Adipocyte (in vitro differentiated cells): ENCODE data around the gene ZNF285.
A peak's percentile ranks its signal among the peaks of the same experiment; 100 is the strongest.
"Not testable (repeated sequence)": the region's sequence is repeated elsewhere in the genome, so short reads cannot be mapped to it uniquely, and the experiment has no call there.

ENCODE experiments used
- DNase-seq: peaks from one replicate; pipeline ENCODE4 v3.0.0-alpha.2; 2015; ENCODE audit warnings: low read depth
- H3K27me3 ChIP-seq: replicated peaks from 2 replicates; pipeline ENCODE4 v1.7.0; 2013; ENCODE audit warnings: mild to moderate bottlenecking, low read length, moderate library complexity; ENCODE audit not compliant: control insufficient read depth, insufficient read depth
- H3K36me3 ChIP-seq: 2 replicates; pipeline ENCODE4 v1.7.0; 2013; ENCODE audit warnings: low read length, mild to moderate bottlenecking, moderate library complexity; ENCODE audit not compliant: control insufficient read depth, insufficient read depth, severe bottlenecking
- H3K4me1 ChIP-seq: 2 replicates; pipeline ENCODE4 v1.7.0; 2013; ENCODE audit warnings: mild to moderate bottlenecking, low read length, moderate library complexity; ENCODE audit not compliant: control insufficient read depth, insufficient read depth
- H3K4me3 ChIP-seq: 2 replicates; pipeline ENCODE4 v1.7.0; 2013; ENCODE audit warnings: mild to moderate bottlenecking, low read length, moderate library complexity
- H3K9ac ChIP-seq: 2 replicates; pipeline ENCODE4 v1.7.0; 2013; ENCODE audit warnings: mild to moderate bottlenecking, low read length, moderate library complexity
- H3K9me3 ChIP-seq: 2 replicates; pipeline ENCODE4 v1.7.0; 2013; ENCODE audit warnings: mild to moderate bottlenecking, low read length, moderate library complexity; ENCODE audit not compliant: control insufficient read depth

ZNF285 gene

DNA sequence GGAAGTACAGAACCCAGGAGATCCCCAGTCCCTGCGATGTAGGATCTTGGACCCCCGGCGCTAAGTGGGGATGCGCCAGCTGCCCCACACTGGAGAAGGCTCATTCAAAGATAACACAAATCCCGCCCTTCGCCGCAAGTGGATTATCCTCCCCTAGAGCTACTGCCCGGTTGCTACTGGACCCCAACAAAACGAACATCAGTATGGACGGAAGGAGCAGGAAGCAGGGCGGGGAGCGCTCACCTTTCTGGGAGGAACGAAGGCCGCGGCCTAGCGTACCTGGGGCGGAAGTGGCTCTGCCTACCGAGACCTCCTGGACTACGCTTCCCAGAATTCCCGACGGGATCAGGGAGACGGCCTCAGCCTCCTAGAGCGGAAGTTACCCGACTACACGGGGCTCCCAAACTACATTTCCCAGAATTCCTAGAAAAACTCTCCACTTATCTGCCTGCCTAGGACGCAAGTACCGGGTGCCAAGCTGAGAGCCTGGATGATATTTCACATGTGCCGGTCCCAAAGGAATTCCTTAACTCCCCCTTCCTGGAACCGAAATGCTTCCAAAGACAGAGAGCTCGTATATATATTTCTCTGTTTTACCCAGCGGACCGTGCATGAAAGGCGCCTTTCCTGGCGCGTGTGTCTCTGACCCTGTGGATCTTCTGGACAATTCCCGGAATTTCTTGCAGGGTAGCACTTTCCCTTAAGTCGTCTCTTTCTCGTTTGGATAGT, 44.9 kb downstream of the ZNF285 start, which contains the start of gene ZNF112:
ZNF112 (minus strand) TSS at position 298 of the 729 bp plus-strand sequence. CDS start 16,141 bp downstream, outside the sequence.
- Histone ChIP-seq H3K9me3 (peaks cover 6% of the 10 kb centered on the region), H3K4me1 (peaks cover 5% of the 10 kb centered on the region), H3K36me3 (no peaks in the 10 kb centered on the region), H3K27me3 (no peaks in the 10 kb centered on the region), H3K9ac (peak within 1 kb of the TSS; percentile 89), H3K4me3 (peak within 1 kb of the TSS; percentile 86)
- DNase-seq, result peak; percentile 95

DNA sequence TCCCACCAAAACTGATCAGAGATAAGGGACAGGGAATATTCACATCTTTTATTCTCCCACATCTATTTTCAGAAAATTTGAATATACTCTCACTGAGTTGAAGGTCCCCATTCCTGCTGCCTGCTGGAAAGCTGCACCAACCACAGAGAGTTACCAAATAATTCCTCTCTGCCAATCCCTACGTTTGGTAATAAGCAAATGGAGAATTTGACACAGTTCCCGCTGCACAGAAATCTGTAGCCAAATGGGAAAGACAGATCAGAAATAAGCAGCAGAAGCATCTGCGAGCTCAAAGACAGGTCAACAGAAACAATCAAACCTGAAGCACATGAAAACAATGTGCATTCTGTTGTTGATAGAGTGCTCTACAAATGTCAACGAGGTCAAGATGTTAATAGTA, 54.9 kb downstream of the ZNF285 start:
- Histone ChIP-seq H3K4me3 (no peak overlapping the region), H3K27me3 (no peaks in the 10 kb centered on the region), H3K9ac (no peak overlapping the region), H3K9me3 (peaks cover 17% of the 10 kb centered on the region), H3K36me3 (peaks cover 20% of the 10 kb centered on the region), H3K4me1 (no peaks in the 10 kb centered on the region)
- DNase-seq, result no peak

DNA sequence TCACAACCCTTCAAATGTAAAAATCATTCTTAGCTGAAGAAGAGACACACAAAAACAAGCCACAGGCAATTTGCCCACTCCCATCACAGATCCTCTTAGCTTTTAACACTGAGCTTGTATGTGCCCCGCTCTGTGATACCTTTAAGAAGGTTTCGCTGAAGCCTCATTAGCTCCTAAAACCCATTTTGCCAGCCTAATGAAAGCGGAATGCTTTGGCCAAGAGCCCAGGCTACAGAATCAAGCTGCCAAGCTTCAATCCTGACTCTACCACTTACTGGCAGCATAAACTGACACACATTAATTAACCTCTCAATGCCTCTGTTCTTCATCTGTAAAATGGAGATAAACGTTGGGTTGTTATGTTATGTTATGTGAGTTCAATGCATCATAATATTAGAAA, 55.4 kb downstream of the ZNF285 start:
- no peak for DNase-seq
- H3K4me1 ChIP-seq, result no peaks in the 10 kb centered on the region
- no peak overlapping the region for H3K9ac ChIP-seq
- peaks cover 15% of the 10 kb centered on the region for H3K9me3 ChIP-seq
- no peaks in the 10 kb centered on the region for H3K27me3 ChIP-seq
- no peak overlapping the region for H3K4me3 ChIP-seq
- H3K36me3 ChIP-seq, result peaks cover 20% of the 10 kb centered on the region

DNA sequence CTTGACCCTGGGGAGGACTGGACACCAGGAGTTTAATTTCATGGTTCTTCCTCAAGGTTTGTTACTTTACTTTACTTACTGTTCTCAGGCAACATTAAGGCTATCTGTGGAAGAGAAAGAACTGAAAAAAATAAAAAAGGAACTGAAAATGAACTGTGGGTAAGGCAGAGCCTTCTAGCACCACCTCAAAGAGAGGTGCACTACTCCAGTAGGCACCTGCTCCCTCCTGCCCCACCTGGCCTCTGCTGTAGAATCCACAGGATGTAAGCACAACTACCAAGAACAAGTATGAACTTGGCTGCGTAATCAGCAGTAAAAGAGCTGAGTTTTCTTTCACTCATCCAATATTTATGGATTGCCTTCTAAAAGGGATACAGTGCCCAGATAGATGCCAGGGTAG, 57.2 kb downstream of the ZNF285 start:
- DNase-seq, result no peak
- Histone ChIP-seq H3K4me1 (no peaks in the 10 kb centered on the region), H3K36me3 (peaks cover 24% of the 10 kb centered on the region), H3K9ac (no peak overlapping the region), H3K27me3 (no peaks in the 10 kb centered on the region), H3K4me3 (no peak overlapping the region), H3K9me3 (peaks cover 14% of the 10 kb centered on the region)

DNA sequence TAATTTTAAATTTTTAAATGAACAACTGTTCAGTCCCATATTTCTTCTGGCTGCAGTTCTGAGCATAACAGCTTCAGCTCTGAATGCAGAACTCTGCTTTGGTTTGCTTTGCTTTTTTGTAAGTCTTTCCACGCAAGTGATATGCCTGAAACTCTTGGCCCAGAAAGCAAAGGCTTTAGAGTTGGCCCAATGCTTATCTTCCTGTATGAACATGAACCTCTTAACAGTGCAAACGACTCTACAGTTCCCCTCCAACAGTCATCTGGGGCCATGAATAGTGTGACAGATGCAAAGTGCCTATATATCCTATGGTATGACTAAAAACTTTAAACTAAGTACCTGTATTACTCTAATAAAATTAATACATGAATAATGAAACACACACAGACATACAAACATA, 59.6 kb downstream of the ZNF285 start:
- H3K9ac ChIP-seq, result no peak overlapping the region
- no peaks in the 10 kb centered on the region for H3K4me1 ChIP-seq
- DNase-seq, result no peak
- no peak overlapping the region for H3K4me3 ChIP-seq
- peaks cover 40% of the 10 kb centered on the region for H3K36me3 ChIP-seq
- no peaks in the 10 kb centered on the region for H3K27me3 ChIP-seq
- no peaks in the 10 kb centered on the region for H3K9me3 ChIP-seq

DNA sequence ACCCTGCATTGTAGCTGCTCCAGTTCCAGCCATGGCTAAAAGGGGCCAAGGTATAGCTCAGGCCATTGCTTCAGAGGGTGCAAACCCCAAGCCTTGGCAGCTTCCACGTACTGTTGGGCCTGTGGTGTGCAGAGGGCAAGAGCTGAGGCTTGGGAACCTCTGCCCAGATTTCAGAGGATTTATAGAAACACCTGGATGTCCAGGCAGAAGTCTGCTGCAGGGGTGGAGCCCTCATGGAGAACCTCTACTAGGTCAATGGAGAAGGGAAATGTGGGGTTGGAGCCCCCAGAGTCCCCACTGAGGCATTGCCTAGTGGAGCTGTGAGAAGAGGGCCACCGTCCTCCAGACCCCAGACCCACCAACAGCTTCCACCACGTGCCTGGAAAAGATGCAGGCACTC, 66.8 kb downstream of the ZNF285 start:
- Histone ChIP-seq H3K36me3 (peaks cover 91% of the 10 kb centered on the region), H3K9me3 (peaks cover 50% of the 10 kb centered on the region)
- not testable (repeated sequence) for H3K9ac ChIP-seq, DNase-seq, H3K27me3 ChIP-seq, H3K4me3 ChIP-seq, H3K4me1 ChIP-seq
